NB4 (cell line): ENCODE measurements around the gene GGNBP2.

ENCODE experiments used
- DNase-seq: peaks from one replicate; pipeline ENCODE4 v3.0.0; 2010; ENCODE audit warnings: low read depth
- H3K4me3 ChIP-seq: one replicate; pipeline ENCODE4 v1.5.1; 2011; ENCODE audit warnings: mild to moderate bottlenecking, low read depth, low read length, moderate library complexity
- MAX ChIP-seq: IDR thresholded peaks from 2 replicates; pipeline ENCODE4 v1.6.1; 2011; ENCODE audit warnings: low read depth, low read length
- MYC ChIP-seq: IDR thresholded peaks from 2 replicates; pipeline ENCODE4 v1.6.1; 2011; ENCODE audit warnings: low read depth, low read length
- POLR2A ChIP-seq: IDR thresholded peaks from 2 replicates; pipeline ENCODE4 v1.6.1; 2011; ENCODE audit warnings: mild to moderate bottlenecking; ENCODE audit not compliant: insufficient read length; ENCODE audit errors: extremely low read depth
- TF ChIP-seq, protein P1 (sequence below): IDR thresholded peaks from one replicate; pipeline ENCODE4 v1.5.1; 2012; ENCODE audit warnings: low read depth, low read length

GGNBP2 gene

DNA sequence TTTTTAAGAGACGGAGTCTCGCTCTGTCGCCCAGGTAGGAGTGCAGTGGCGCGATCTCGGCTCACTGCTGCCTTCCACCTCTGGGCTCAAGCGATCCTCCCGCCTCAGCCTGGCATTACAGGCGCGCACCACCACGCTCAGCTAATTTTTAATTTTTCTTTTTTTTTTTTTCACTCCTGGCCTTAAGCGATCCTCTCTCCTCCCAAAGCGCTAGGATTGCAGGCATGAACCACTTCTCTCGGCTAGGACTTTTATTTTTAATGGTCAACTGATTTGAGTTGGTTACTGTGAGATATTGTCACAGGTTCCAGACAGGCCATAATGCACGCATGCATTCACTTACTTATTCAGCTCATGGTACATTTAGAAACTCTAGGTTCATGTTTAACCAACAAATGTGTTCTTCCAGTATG is 9.0 kb upstream of the GGNBP2 start:
- TF ChIP-seq, protein P1, sequence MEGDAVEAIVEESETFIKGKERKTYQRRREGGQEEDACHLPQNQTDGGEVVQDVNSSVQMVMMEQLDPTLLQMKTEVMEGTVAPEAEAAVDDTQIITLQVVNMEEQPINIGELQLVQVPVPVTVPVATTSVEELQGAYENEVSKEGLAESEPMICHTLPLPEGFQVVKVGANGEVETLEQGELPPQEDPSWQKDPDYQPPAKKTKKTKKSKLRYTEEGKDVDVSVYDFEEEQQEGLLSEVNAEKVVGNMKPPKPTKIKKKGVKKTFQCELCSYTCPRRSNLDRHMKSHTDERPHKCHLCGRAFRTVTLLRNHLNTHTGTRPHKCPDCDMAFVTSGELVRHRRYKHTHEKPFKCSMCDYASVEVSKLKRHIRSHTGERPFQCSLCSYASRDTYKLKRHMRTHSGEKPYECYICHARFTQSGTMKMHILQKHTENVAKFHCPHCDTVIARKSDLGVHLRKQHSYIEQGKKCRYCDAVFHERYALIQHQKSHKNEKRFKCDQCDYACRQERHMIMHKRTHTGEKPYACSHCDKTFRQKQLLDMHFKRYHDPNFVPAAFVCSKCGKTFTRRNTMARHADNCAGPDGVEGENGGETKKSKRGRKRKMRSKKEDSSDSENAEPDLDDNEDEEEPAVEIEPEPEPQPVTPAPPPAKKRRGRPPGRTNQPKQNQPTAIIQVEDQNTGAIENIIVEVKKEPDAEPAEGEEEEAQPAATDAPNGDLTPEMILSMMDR, result no peak
- TF ChIP-seq MAX, result no peak
- no peak for TF ChIP-seq POLR2A
- TF ChIP-seq MYC, result no peak
- no peak for DNase-seq
- H3K4me3 ChIP-seq, result peak overlapping the region; percentile 93

DNA sequence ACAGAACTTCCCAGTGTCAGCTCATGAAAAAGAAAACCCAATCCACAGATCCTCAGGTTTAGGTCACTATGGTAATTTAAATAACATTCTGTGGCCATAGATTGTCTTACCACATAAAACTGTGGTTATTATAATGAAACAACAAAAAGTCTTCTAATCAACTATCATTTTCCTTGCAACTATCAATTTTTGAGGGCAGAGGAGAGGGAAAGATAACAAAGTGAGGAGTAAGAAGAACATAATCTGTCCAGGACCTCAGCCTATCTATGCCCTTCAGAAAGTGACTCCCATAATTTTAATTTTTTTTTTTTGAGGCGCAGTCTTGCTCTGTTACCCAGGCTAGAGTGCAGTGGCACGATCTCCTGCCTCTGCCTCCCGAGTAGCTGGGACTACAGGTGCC is 4.0 kb upstream of the GGNBP2 start:
- DNase-seq, result no peak
- no peak overlapping the region for H3K4me3 ChIP-seq
- no peak for TF ChIP-seq MAX
- no peak for TF ChIP-seq POLR2A
- TF ChIP-seq, protein P1, result no peak
- no peak for TF ChIP-seq MYC

DNA sequence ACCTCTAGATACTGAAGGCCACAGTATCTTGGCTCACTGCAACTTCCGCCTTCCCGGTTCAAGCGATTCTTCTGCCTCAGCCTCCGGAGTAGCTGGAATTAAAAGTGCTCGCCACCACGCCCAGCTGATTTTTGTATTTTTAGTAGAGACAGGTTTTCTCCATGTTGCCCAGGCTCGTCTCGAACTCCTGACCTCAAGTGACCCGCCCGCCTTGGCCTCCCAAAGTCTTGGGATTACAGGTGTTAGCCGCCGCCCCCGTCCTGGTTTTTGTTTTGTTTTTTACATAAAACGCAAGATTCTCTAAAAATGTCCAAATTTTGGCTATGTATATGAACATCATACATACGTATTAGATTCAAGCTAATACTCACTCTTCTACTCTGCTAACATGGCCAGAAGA is 2.0 kb upstream of the GGNBP2 start:
- no peak for DNase-seq
- TF ChIP-seq MAX, result no peak
- TF ChIP-seq, protein P1, result no peak
- TF ChIP-seq MYC, result no peak
- no peak for TF ChIP-seq POLR2A
- no peak overlapping the region for H3K4me3 ChIP-seq

- TF ChIP-seq POLR2A, result peak; percentile 37
- TF ChIP-seq MAX, result 0 out of 2 replicates have a peak, but pooled peaks have one; percentile 10
- TF ChIP-seq, protein P1, result no peak
- TF ChIP-seq MYC, result no peak
- DNase-seq, result peak; percentile 83
Measured at GRCh38 chr17:36544044-36544306, 744 bp upstream of the GGNBP2 start.

DNA sequence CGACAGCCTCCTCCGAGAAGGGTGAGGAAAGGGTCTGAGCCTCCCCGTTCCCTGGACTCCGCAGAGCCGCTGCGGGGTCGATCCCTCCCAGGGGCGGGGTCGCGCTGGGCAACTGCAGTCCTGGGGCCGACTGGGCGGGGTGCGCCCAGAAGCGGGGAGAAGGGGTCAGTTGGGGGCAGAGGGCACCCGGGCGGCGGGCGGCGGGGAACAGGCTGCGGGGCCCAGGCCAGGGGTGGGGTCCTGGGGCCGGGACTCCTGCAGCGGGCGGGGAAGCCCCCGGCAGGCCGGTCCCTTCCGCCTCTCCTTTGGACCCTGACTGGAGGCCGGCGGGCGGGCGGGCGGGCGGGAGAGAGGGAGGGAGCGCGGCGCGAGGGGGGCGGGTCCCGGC is 352 bp downstream of the GGNBP2 start:
- TF ChIP-seq, protein P1, result no peak
- H3K4me3 ChIP-seq, result peak overlapping the region; percentile 84
- no peak for DNase-seq

More at GRCh38 chr17:36544044-36544306, 744 bp upstream of the GGNBP2 start:
- H3K4me3 ChIP-seq, result peak overlapping the region; percentile 84

- H3K4me3 ChIP-seq, result peak overlapping the region; percentile 84
- peak; percentile 42 for TF ChIP-seq MYC
- TF ChIP-seq, protein P1, result no peak
- TF ChIP-seq MAX, result peak; percentile 49; the same call in 1 of the 2 replicates
- TF ChIP-seq POLR2A, result peak; percentile 37
Measured at GRCh38 chr17:36545465-36546417, 1.0 kb downstream of the GGNBP2 start.

More at GRCh38 chr17:36545465-36546417, 1.0 kb downstream of the GGNBP2 start:
- peak; percentile 99 for DNase-seq
